ENCODE results near the gene TRIM7. TPM values are rescaled to one million over a fixed set of nuclear protein-coding genes. Genes with fewer than 3 reads are reported as not detected.
A peak's percentile ranks its signal among the peaks of the same experiment; 100 is the strongest.

TRIM7 gene
- total RNA-seq, 2 experiments from 2014 or later, result 3.4 to 3.8 TPM

DNA sequence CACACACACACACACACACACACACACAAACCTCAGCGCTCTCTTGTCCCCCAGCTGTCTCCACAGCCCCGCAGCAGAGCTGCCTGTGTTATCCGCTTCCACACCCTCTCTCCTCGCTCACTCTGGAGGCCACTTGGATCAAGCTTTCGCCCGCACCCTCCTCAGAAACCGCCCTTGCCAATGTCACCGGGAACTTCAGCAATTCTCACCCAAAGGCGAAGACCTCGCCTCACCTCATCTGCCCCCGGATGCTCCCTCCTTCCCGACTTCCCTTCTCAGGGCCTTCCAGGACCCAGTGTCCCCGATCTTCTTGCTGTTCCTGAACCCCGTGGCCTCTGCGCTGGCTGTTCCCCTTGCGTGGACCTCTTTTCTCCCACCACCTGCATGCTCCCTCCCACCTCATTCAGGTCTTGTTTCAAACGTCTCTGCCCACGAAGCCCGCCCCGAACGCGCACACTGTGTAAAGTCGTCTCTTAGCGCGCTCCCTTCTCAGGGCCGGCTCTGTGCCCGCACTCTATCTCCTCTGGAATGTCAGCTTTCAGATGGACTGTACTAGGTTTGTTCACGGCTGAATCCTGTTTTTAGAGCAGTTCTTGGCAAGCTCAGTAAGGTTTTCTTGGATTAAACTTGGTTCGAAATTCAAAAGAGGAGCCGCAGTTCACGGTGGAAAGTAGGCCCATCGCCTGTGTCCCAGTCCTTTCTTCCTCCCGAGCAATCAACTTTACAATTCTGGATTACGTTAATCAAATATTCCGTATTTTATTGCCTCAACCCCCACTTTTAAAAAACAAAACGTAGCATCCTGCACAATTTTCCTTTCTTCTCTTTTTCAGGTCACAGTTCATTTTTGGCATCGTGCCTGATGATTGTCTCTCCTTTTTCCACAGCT lies 1.0 kb upstream of the TRIM7 start:
- POLR2A ChIA-PET, result interaction anchor here (0.7 to 8.3 kb wide), 9 partner anchors 8 to 55 kb away, joined by 3 to 292 read pairs (median 20); partner anchors contain the start of genes RACK1, TRIM41 and TRIM52
- ATAC-seq (ENCODE audit: poor library complexity) (peak; percentile 25), DNase-seq (peak in 5 of 14 experiments; percentile 18 to 58 (median 42))
- CTCF ChIA-PET, result interaction anchor here (1.0 to 2.7 kb wide), 5 partner anchors 14 to 374 kb away, joined by 3 to 15 read pairs (median 5); no protein-coding TSS in a partner anchor
- Histone ChIP-seq H3K27me3 (ENCODE audit: control insufficient read depth in 1 of 2, insufficient read depth in 2 of 2, low read length in 2 of 2) (peaks cover 0 to 9% of the 10 kb centered on the region in 2 experiments), H3K27ac (ENCODE audit: low read depth in 1 of 2, low read length in 2 of 2) (no peak overlapping the region), H3K9me3 (ENCODE audit: control insufficient read depth in 1 of 2, insufficient read depth in 1 of 2, low read length in 2 of 2) (no peaks in the 10 kb centered on the region), H3K4me3 (ENCODE audit: low read length) (peak overlapping the region; percentile 59), H3K4me1 (ENCODE audit: insufficient read depth, low read length) (peaks cover 39% of the 10 kb centered on the region), H3K36me3 (ENCODE audit: insufficient read depth, low read length) (no peaks in the 10 kb centered on the region)
- Mint-ChIP-seq H3K27me3 (peaks cover 29% of the 10 kb centered on the region), H3K4me1 (ENCODE audit: low read depth) (peaks cover 37% of the 10 kb centered on the region), H3K27ac (peak overlapping the region; percentile 99), H3K4me3 (peak overlapping the region; percentile 95), H3K9me3 (peaks cover 3% of the 10 kb centered on the region), H3K36me3 (ENCODE audit: low read depth) (peaks cover 31% of the 10 kb centered on the region)
- intact Hi-C loops (cut with DNase I, micrococcal nuclease), result loop anchor here (1.0 to 5.0 kb wide), 4 partner anchors 10 to 36 kb away; partner anchors contain the start of genes RACK1 (in 1 of the 2) and TRIM41 (in 1 of the 2)
- TF ChIP-seq, protein P1, sequence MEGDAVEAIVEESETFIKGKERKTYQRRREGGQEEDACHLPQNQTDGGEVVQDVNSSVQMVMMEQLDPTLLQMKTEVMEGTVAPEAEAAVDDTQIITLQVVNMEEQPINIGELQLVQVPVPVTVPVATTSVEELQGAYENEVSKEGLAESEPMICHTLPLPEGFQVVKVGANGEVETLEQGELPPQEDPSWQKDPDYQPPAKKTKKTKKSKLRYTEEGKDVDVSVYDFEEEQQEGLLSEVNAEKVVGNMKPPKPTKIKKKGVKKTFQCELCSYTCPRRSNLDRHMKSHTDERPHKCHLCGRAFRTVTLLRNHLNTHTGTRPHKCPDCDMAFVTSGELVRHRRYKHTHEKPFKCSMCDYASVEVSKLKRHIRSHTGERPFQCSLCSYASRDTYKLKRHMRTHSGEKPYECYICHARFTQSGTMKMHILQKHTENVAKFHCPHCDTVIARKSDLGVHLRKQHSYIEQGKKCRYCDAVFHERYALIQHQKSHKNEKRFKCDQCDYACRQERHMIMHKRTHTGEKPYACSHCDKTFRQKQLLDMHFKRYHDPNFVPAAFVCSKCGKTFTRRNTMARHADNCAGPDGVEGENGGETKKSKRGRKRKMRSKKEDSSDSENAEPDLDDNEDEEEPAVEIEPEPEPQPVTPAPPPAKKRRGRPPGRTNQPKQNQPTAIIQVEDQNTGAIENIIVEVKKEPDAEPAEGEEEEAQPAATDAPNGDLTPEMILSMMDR (IDR thresholded peaks at IDR 0.05), result no peak

DNA sequence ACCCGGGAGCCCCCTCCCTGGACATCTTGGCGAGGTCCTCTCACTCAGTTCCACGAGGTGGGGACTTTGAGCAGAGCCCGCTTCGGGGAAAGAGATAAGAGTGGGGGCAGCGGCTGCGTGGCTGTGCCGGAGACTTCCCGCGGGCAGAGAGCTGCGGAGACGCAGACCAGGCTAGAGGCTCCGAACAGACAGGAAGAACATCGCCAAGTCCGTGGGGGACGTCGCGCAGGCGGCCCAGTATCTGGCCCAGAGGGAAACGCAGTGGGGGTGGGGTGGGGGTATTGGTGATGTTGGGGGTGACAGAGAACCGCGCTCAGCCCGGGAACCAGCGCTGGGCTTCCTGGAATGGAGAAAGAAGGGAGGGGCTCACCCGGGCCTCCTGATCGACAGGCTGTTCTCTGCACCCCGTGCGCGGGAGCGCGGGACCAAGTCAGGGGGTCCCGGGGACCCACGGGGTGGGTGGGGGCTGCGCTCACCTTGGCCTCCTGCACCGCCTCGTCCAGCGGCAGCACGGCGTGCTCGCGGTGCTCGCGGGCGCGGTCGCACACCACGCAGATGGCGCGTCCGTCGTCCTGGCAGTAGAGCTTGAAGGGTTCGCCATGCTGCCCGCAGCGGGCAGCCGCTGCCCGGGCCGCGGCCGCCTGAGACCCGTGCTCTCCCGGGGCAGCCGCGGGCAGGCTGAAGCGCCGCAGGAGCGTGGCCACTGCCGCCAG lies 727 bp downstream of the TRIM7 start:
- TF ChIP-seq, protein P1 (IDR thresholded peaks at IDR 0.05), result no peak
- peaks cover 34% of the 10 kb centered on the region for H3K4me1 Mint-ChIP-seq (ENCODE audit: low read depth)
- H3K36me3 Mint-ChIP-seq (ENCODE audit: low read depth), result peaks cover 31% of the 10 kb centered on the region
- peaks cover 3% of the 10 kb centered on the region for H3K9me3 Mint-ChIP-seq
- H3K27me3 Mint-ChIP-seq, result peaks cover 29% of the 10 kb centered on the region
- no peaks in the 10 kb centered on the region for H3K36me3 ChIP-seq (ENCODE audit: insufficient read depth, low read length)
- intact Hi-C loops (cut with DNase I, micrococcal nuclease), result no loop called here
- no peaks in the 10 kb centered on the region for H3K9me3 ChIP-seq (ENCODE audit: control insufficient read depth in 1 of 2, insufficient read depth in 1 of 2, low read length in 2 of 2)
- ATAC-seq (ENCODE audit: poor library complexity) (peak; percentile 1), DNase-seq (peak in 3 of 14 experiments; percentile 26 to 55 (median 55))
- CTCF ChIA-PET, result interaction anchor here (1.2 kb wide), 1 partner anchor 15 kb away, joined by 3 read pairs; no protein-coding TSS in a partner anchor
- peak overlapping the region; percentile 53 for H3K4me3 ChIP-seq (ENCODE audit: low read length)
- peak overlapping the region; percentile 60 for H3K27ac Mint-ChIP-seq
- POLR2A ChIA-PET, result interaction anchor here (1.3 to 8.3 kb wide), 6 partner anchors 12 to 57 kb away, joined by 3 to 292 read pairs (median 54); partner anchors contain the start of genes RACK1, TRIM41 and TRIM52
- H3K4me1 ChIP-seq (ENCODE audit: insufficient read depth, low read length), result peaks cover 39% of the 10 kb centered on the region
- no peak overlapping the region for H3K27ac ChIP-seq (ENCODE audit: low read depth in 1 of 2, low read length in 2 of 2)
- H3K27me3 ChIP-seq (ENCODE audit: control insufficient read depth in 1 of 2, insufficient read depth in 2 of 2, low read length in 2 of 2), result peaks cover 0 to 9% of the 10 kb centered on the region in 2 experiments
- peak overlapping the region; percentile 95 for H3K4me3 Mint-ChIP-seq

DNA sequence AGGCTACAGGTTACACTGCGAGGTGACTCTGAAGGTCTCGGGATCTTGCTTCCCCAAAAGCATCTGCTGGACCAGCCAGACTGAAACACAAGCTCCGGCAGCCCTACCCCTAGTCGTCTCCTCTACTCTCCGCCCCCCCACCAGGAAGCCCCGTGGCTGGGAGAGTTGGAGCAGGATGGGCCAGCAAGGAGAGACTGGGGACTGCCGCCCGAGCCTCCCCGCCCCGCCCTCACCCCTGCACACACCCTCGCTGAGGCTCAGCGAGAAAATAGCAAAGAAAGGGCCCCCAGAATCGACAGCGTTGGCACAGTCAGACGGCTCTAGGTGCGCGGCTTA lies 1.3 kb downstream of the TRIM7 start:
- no peak overlapping the region for H3K27ac ChIP-seq (ENCODE audit: low read depth in 1 of 2, low read length in 2 of 2)
- ChIA-PET POLR2A (interaction anchor here (1.2 to 8.3 kb wide), 2 partner anchors 13 to 19 kb away, joined by 3 to 292 read pairs; no protein-coding TSS in a partner anchor), CTCF (interaction anchor here (1.2 kb wide), 2 partner anchors 14 to 19 kb away, joined by 3 read pairs; no protein-coding TSS in a partner anchor)

More for the DNA sequence above, 1.3 kb downstream of the TRIM7 start:
- Histone ChIP-seq H3K4me1 (ENCODE audit: insufficient read depth, low read length) (peaks cover 39% of the 10 kb centered on the region), H3K4me3 (ENCODE audit: low read length) (peak overlapping the region; percentile 53), H3K27me3 (ENCODE audit: control insufficient read depth in 1 of 2, insufficient read depth in 2 of 2, low read length in 2 of 2) (peaks cover 0 to 9% of the 10 kb centered on the region in 2 experiments), H3K36me3 (ENCODE audit: insufficient read depth, low read length) (no peaks in the 10 kb centered on the region), H3K9me3 (ENCODE audit: control insufficient read depth in 1 of 2, insufficient read depth in 1 of 2, low read length in 2 of 2) (no peaks in the 10 kb centered on the region)
- H3K27me3 Mint-ChIP-seq, result peaks cover 29% of the 10 kb centered on the region
- H3K4me3 Mint-ChIP-seq, result peak overlapping the region; percentile 95
- DNase-seq, result peak in 1 of 14 experiments; percentile 26
- peak overlapping the region; percentile 60 for H3K27ac Mint-ChIP-seq
- H3K9me3 Mint-ChIP-seq, result peaks cover 3% of the 10 kb centered on the region
- peaks cover 31% of the 10 kb centered on the region for H3K36me3 Mint-ChIP-seq (ENCODE audit: low read depth)
- peaks cover 34% of the 10 kb centered on the region for H3K4me1 Mint-ChIP-seq (ENCODE audit: low read depth)
- TF ChIP-seq, protein P1 (IDR thresholded peaks at IDR 0.05), result no peak
- peak; percentile 4 for ATAC-seq (ENCODE audit: poor library complexity)
- intact Hi-C loops (cut with DNase I, micrococcal nuclease), result no loop called here

Measured in CD4-positive, alpha-beta T cell (primary cell).